SK-N-SH treated with all-trans-retinoic acid at 6 μM for 48 hours (cell line): ENCODE data around the gene CALU.
A peak's percentile ranks its signal among the peaks of the same experiment; 100 is the strongest.

Experiments used
- ATAC-seq: fragments of 200-7000 bp; cut with Tn5 transposase; 3 replicates; pipeline ENCODE4 v1.9.1; 2020; ENCODE audit warnings: mild to moderate bottlenecking, moderate library complexity
- ARNTL ChIP-seq: fragments of 450-650 bp; formaldehyde crosslinking; IDR thresholded peaks from 2 replicates; pipeline ENCODE4 v1.5.0; 2020; ENCODE audit warnings: low read depth, mild to moderate bottlenecking, moderate library complexity, borderline replicate concordance
- BACH2 ChIP-seq: fragments of 250-450 bp; sonication (Bioruptor Pico); IDR thresholded peaks from 2 replicates; pipeline ENCODE4 v1.9.0; 2021; ENCODE audit warnings: mild to moderate bottlenecking, borderline replicate concordance
- CSDC2 ChIP-seq: fragments of 250-450 bp; sonication (Bioruptor Pico); IDR thresholded peaks from 2 replicates; pipeline ENCODE4 v1.5.0; 2020; ENCODE audit warnings: mild to moderate bottlenecking, moderate library complexity
- ESRRG ChIP-seq: fragments of 250-450 bp; sonication (Bioruptor Pico); IDR thresholded peaks from 2 replicates; pipeline ENCODE4 v1.6.1; 2021; ENCODE audit warnings: mild to moderate bottlenecking
- GLIS3 ChIP-seq: fragments of 250-450 bp; sonication (Bioruptor Pico); IDR thresholded peaks from 2 replicates; pipeline ENCODE4 v1.5.0; 2020; ENCODE audit warnings: mild to moderate bottlenecking, moderate library complexity
- ISL1 ChIP-seq: fragments of 250-450 bp; sonication (Bioruptor Pico); IDR thresholded peaks from 2 replicates; pipeline ENCODE4 v2.1.2; 2022; ENCODE audit warnings: mild to moderate bottlenecking, moderate library complexity
- OSR1 ChIP-seq: fragments of 250-450 bp; sonication (Bioruptor Pico); IDR thresholded peaks from 2 replicates; pipeline ENCODE4 v1.8.0; 2022; ENCODE audit warnings: moderate library complexity, mild to moderate bottlenecking, inconsistent platforms
- PPARA ChIP-seq: fragments of 250-450 bp; sonication (Bioruptor Pico); IDR thresholded peaks from 2 replicates; pipeline ENCODE4 v1.5.0; 2020; ENCODE audit warnings: mild to moderate bottlenecking, borderline replicate concordance
- TCF4 ChIP-seq: fragments of 250-450 bp; sonication (Bioruptor Pico); IDR thresholded peaks from 2 replicates; pipeline ENCODE4 v1.8.0; 2021; ENCODE audit warnings: mild to moderate bottlenecking, moderate library complexity, borderline replicate concordance
- TOX ChIP-seq: fragments of 250-450 bp; sonication (Bioruptor Pico); IDR thresholded peaks from 2 replicates; pipeline ENCODE4 v1.8.0; 2021; ENCODE audit warnings: mild to moderate bottlenecking, moderate library complexity, borderline replicate concordance
- ZFP3 ChIP-seq: fragments of 250-450 bp; sonication (Bioruptor Pico); IDR thresholded peaks from 2 replicates; pipeline ENCODE4 v1.5.0; 2020; ENCODE audit warnings: mild to moderate bottlenecking, moderate library complexity
- ZFP30 ChIP-seq: fragments of 450-650 bp; formaldehyde crosslinking; IDR thresholded peaks from 2 replicates; pipeline ENCODE4 v1.5.0; 2022; ENCODE audit warnings: mild to moderate bottlenecking, moderate library complexity
- ZNF565 ChIP-seq: fragments of 450-650 bp; formaldehyde crosslinking; conservative IDR thresholded peaks from 2 replicates; pipeline ENCODE4 v1.5.0; 2020; ENCODE audit warnings: low read depth, mild to moderate bottlenecking, moderate library complexity
- ZNF70 ChIP-seq: fragments of 450-650 bp; formaldehyde crosslinking; IDR thresholded peaks from 2 replicates; pipeline ENCODE4 v1.5.0; 2020; ENCODE audit warnings: mild to moderate bottlenecking, moderate library complexity
- ZNF8 ChIP-seq: fragments of 450-650 bp; formaldehyde crosslinking; IDR thresholded peaks from 2 replicates; pipeline ENCODE4 v1.5.0; 2020; ENCODE audit warnings: mild to moderate bottlenecking, moderate library complexity
- TF ChIP-seq, protein P1 (sequence below): fragments of 250-450 bp; sonication (Bioruptor Pico); IDR thresholded peaks from 2 replicates; pipeline ENCODE4 v1.5.1; 2020; ENCODE audit warnings: low read depth, mild to moderate bottlenecking, moderate library complexity
- TF ChIP-seq, protein P2 (sequence below): fragments of 250-450 bp; sonication (Bioruptor Pico); IDR thresholded peaks from 2 replicates; pipeline ENCODE4 v1.5.0; 2020; ENCODE audit warnings: mild to moderate bottlenecking, moderate library complexity
- TF ChIP-seq, protein P3 (sequence below): fragments of 250-450 bp; sonication (Bioruptor Pico); IDR thresholded peaks from 2 replicates; pipeline ENCODE4 v1.5.1; 2021; ENCODE audit warnings: mild to moderate bottlenecking, moderate library complexity
- TF ChIP-seq, protein P4 (sequence below): fragments of 250-450 bp; sonication (Bioruptor Pico); IDR thresholded peaks from 2 replicates; pipeline ENCODE4 v1.8.0; 2021; ENCODE audit warnings: low read depth, mild to moderate bottlenecking, moderate library complexity, borderline replicate concordance
- TF ChIP-seq, protein P5 (sequence below): fragments of 250-450 bp; sonication (Bioruptor Pico); IDR thresholded peaks from 2 replicates; pipeline ENCODE4 v1.8.0; 2020; ENCODE audit warnings: mild to moderate bottlenecking, moderate library complexity, borderline replicate concordance

CALU gene

DNA sequence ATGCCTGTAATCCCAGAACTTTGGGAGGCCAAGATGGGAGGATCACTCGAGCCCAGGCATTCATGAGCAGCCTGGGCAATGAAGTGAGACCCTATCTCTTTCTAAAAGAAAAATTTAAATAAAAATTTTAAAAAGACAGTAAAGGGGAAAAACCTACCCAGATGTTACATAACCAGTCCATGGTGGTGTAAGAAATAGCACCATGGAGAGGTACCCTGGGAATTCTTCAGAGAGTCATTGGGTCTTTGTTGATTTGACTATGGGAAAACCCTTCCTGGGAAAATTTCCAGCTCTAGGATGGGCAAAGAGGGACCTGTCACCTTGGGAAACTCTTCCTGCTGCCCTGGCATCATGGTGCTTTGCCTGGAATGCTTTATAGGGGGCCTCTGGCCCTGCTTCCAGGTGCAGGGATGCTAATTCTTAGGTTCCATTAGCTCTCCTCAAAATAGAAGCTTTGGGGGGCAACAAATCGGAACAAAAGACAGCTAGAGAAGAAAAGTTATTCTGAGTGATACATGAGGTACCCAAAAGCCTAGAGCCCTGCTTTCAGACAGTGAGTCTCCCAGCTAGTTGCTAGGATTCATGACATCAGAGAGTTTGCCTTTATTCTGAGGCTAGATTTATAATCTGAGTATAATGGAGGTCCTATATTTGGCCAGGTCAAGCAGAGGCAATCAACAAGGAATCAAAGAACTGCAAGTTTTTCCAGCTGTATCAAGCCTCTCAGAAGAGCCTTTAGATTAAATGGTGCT lies 62.7 kb downstream of the CALU start:
- TF ChIP-seq, protein P1, sequence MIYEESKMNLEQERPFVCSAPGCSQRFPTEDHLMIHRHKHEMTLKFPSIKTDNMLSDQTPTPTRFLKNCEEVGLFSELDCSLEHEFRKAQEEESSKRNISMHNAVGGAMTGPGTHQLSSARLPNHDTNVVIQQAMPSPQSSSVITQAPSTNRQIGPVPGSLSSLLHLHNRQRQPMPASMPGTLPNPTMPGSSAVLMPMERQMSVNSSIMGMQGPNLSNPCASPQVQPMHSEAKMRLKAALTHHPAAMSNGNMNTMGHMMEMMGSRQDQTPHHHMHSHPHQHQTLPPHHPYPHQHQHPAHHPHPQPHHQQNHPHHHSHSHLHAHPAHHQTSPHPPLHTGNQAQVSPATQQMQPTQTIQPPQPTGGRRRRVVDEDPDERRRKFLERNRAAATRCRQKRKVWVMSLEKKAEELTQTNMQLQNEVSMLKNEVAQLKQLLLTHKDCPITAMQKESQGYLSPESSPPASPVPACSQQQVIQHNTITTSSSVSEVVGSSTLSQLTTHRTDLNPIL (CRISPR knock-in tag) = no peak
- TF ChIP-seq ZNF8 (CRISPR knock-in tag) (no peak), ZFP30 (CRISPR knock-in tag) (no peak), ZNF70 (CRISPR knock-in tag) (no peak), TCF4 (CRISPR knock-in tag) (no peak), ZNF565 (CRISPR knock-in tag) (no peak), TOX (CRISPR knock-in tag) (no peak), PPARA (no peak), OSR1 (no peak), ARNTL (no peak), BACH2 (CRISPR knock-in tag) (no peak), ZFP3 (CRISPR knock-in tag) (no peak), GLIS3 (CRISPR knock-in tag) (no peak), ESRRG (no peak), ISL1 (CRISPR knock-in tag) (no peak)
- TF ChIP-seq, protein P2, sequence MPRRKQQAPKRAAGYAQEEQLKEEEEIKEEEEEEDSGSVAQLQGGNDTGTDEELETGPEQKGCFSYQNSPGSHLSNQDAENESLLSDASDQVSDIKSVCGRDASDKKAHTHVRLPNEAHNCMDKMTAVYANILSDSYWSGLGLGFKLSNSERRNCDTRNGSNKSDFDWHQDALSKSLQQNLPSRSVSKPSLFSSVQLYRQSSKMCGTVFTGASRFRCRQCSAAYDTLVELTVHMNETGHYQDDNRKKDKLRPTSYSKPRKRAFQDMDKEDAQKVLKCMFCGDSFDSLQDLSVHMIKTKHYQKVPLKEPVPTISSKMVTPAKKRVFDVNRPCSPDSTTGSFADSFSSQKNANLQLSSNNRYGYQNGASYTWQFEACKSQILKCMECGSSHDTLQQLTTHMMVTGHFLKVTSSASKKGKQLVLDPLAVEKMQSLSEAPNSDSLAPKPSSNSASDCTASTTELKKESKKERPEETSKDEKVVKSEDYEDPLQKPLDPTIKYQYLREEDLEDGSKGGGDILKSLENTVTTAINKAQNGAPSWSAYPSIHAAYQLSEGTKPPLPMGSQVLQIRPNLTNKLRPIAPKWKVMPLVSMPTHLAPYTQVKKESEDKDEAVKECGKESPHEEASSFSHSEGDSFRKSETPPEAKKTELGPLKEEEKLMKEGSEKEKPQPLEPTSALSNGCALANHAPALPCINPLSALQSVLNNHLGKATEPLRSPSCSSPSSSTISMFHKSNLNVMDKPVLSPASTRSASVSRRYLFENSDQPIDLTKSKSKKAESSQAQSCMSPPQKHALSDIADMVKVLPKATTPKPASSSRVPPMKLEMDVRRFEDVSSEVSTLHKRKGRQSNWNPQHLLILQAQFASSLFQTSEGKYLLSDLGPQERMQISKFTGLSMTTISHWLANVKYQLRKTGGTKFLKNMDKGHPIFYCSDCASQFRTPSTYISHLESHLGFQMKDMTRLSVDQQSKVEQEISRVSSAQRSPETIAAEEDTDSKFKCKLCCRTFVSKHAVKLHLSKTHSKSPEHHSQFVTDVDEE (CRISPR knock-in tag) = no peak
- TF ChIP-seq, protein P3, sequence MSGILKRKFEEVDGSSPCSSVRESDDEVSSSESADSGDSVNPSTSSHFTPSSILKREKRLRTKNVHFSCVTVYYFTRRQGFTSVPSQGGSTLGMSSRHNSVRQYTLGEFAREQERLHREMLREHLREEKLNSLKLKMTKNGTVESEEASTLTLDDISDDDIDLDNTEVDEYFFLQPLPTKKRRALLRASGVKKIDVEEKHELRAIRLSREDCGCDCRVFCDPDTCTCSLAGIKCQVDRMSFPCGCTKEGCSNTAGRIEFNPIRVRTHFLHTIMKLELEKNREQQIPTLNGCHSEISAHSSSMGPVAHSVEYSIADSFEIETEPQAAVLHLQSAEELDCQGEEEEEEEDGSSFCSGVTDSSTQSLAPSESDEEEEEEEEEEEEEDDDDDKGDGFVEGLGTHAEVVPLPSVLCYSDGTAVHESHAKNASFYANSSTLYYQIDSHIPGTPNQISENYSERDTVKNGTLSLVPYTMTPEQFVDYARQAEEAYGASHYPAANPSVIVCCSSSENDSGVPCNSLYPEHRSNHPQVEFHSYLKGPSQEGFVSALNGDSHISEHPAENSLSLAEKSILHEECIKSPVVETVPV (CRISPR knock-in tag) = no peak
- TF ChIP-seq, protein P4, sequence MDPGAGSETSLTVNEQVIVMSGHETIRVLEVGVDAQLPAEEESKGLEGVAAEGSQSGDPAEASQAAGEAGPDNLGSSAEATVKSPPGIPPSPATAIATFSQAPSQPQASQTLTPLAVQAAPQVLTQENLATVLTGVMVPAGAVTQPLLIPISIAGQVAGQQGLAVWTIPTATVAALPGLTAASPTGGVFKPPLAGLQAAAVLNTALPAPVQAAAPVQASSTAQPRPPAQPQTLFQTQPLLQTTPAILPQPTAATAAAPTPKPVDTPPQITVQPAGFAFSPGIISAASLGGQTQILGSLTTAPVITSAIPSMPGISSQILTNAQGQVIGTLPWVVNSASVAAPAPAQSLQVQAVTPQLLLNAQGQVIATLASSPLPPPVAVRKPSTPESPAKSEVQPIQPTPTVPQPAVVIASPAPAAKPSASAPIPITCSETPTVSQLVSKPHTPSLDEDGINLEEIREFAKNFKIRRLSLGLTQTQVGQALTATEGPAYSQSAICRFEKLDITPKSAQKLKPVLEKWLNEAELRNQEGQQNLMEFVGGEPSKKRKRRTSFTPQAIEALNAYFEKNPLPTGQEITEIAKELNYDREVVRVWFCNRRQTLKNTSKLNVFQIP (CRISPR knock-in tag) = no peak
- TF ChIP-seq, protein P5, sequence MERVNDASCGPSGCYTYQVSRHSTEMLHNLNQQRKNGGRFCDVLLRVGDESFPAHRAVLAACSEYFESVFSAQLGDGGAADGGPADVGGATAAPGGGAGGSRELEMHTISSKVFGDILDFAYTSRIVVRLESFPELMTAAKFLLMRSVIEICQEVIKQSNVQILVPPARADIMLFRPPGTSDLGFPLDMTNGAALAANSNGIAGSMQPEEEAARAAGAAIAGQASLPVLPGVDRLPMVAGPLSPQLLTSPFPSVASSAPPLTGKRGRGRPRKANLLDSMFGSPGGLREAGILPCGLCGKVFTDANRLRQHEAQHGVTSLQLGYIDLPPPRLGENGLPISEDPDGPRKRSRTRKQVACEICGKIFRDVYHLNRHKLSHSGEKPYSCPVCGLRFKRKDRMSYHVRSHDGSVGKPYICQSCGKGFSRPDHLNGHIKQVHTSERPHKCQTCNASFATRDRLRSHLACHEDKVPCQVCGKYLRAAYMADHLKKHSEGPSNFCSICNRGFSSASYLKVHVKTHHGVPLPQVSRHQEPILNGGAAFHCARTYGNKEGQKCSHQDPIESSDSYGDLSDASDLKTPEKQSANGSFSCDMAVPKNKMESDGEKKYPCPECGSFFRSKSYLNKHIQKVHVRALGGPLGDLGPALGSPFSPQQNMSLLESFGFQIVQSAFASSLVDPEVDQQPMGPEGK = no peak
- no peak for ATAC-seq

DNA sequence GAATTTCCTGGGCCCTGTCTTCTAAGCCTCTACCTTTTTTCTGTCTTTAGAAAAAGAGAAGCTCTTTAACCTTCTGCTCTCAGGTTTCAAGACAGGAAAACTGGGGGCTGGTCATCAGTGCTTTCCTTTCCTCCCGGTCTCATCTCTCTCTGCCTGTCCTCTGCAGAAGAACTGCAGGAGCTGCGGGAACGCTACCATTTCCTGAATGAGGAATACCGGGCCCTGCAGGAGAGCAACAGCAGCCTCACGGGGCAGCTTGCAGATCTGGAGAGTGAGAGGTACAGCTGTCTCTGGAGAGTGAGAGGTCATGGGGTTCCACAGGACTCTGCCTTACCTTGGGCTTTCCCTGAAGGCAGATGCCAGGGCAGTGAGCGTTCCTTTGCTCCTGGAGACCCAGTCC lies 65.3 kb downstream of the CALU start:
- TF ChIP-seq ZNF8 (CRISPR knock-in tag) (no peak), CSDC2 (CRISPR knock-in tag) (no peak), ISL1 (CRISPR knock-in tag) (no peak), ZFP30 (CRISPR knock-in tag) (no peak)
- TF ChIP-seq, protein P5 = no peak
- TF ChIP-seq, protein P2 (CRISPR knock-in tag) = no peak
- ATAC-seq = peak; percentile 24
